ENCODE data around the gene CHRND.

- TF ChIP-seq CTCF (IDR thresholded peaks at IDR 0.05) (no peak), POLR2A (IDR thresholded peaks at IDR 0.05) (no peak)
Measured at GRCh38 chr2:232478571-232479340, 47.2 kb upstream of the CHRND start.
